Measurements from ENCODE around the gene SLC17A5.
A peak's percentile ranks its signal among the peaks of the same experiment; 100 is the strongest.
"Not testable (repeated sequence)": the region's sequence is repeated elsewhere in the genome, so short reads cannot be mapped to it uniquely, and the experiment has no call there.

Gene SLC17A5

DNA sequence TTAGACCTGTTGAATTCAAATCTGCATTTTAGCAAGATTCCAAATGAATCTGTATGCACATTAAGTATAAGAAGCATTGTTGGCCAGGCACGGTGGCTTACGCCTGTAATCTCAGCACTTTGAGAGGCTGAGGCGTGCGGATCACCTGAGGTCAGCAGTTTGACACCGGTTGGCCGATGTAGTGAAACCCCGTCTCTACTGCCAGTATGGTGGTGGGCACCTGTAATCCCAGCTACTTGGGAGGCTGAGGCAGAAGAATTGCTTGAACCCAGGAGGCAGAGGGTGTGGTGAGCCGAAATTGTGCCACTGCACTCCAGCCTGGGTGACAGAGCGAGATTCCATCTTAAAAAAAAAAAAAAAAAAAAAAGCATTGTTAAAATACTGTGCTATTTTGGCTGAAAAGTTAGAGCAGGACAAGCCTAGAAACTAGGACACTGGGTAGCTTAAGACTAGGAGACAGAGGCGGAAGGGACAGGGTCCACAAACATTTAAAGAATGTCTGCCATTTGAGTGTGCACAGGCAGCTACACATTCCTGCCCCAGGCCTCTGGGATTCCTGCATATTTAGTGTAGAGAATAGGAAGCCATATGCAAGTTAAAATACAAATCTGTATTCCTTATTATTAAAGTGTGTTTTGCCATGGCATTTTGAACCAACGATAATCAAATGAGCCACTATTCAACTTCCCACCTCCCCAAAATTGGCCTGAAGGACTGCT lies 87.9 kb downstream of the SLC17A5 start:
- DNase-seq = no peak

DNA sequence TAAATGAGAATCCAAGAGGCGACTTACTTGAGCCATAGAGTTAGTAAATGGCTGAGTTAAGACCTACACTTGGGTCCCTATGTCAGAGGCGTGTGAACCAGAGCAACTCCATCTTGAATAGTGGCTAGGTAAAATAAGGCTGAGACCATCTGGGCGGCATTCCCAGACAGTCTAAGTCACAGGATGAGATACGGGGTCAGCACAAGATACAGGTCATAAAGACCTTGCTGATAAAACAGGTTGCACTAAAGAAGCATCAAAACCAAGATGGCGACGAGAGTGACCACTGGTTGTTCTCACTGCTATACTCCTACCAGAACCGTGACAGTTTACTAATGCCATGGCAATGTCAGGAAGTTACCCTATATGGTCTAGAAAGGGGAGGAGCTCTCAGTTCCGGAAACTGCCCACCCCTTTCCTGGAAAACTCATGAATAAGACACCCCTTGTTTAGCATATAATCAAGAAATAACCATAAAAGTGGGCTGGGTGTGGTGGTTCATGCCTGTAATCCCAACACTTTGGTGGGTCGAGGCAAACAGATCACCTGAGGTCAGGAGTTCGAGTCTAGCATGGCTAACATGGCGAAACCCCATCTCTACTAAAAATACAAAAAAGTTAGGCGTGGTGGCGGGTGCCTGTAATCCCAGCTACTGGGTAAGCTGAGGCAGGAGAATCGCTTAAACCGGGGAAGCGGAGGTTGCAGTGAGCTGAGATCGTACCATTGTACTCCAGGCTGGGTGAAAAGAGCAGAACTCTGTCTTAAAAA lies 89.0 kb downstream of the SLC17A5 start:
- peak; percentile 83 for DNase-seq

DNA sequence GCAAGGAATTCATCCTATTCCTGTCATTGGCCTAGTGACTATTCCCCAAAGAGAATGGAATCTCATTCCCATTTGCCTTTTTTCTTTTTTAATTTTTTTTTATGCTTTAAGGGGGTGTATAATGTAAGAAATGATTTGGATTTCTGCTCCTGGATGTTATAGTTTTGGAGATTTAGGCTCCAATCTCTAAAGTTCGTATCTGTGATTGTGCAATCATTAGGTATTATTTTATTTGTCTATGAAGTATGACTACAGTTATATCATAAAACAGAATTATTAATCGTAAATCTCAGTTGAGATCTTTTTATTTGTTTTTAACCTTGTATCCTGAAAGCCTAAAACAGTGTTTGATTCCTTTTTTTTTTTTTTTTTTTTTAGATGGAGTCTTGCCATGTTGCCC lies 91.2 kb downstream of the SLC17A5 start:
- DNase-seq = no peak

DNA sequence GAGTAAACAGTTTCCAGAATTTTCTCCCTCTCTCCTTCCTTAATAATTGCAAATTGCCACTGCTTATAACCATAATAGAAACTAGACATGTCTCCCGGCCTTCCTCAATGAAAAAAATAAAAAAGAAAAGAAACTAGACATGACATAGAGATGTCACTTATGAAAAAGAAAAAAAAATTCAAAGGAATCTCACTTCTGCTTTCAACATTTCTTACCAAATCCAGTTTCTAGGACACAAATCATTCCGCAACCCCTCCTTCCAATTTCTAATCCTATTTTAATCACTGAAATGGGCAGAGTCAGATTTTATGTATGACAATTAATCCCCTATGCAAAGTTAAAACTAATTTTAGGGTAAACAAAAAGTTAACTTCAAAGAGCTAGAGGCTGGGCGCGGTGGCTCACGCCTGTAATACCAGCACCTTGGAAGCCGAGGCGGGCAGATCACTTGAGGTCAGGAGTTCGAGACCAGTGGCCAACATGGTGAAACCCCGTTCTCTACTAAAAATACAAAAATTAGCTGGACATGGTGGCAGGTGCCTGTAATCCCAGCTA lies 92.9 kb downstream of the SLC17A5 start:
- no peak for DNase-seq

DNA sequence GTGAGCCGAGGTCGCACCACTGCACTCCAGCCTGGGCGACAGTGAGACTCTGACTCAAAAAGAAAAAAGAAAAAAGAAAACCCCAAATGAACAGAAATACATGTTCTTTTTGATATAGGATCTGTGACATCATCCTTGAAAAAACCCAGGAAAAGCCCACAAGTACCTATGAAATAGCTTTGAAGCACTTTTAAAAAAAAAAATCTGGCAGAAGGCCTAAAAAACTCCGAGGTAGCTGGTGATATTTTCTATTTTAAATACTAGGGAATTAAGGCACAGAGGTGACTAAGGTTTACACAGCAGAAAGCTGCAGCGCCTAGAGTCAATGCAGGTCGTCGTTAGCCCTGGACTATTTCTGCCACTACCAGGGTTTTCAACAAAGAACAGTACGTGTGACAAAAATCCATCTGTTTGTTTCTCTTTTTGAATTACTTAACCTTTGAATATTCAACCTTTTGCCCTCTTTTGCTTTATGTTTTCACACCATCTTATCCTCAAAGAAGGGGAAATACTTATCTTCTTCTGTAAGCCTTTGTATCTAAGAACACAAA lies 93.5 kb downstream of the SLC17A5 start:
- no peak for DNase-seq

DNA sequence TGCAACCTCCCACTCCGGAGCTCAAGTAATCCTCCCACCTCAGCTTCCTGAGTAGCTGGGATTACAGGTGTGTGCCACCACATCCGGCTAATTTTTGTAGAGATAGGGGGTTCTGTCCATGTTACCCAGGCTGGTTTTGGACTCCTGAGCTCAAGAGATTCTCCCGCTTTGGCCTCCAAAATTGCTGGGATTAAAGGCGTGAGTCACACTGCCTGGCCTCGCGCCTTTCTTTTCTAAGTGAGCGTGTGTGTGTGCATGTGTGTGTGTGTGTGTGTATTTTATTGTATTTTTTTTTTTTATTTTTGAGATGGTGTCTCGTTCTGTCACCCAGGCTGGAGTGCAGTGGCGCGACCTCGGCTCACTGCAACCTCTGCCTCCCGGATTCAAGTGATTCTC lies 94.4 kb downstream of the SLC17A5 start:
- DNase-seq = not testable (repeated sequence)

DNA sequence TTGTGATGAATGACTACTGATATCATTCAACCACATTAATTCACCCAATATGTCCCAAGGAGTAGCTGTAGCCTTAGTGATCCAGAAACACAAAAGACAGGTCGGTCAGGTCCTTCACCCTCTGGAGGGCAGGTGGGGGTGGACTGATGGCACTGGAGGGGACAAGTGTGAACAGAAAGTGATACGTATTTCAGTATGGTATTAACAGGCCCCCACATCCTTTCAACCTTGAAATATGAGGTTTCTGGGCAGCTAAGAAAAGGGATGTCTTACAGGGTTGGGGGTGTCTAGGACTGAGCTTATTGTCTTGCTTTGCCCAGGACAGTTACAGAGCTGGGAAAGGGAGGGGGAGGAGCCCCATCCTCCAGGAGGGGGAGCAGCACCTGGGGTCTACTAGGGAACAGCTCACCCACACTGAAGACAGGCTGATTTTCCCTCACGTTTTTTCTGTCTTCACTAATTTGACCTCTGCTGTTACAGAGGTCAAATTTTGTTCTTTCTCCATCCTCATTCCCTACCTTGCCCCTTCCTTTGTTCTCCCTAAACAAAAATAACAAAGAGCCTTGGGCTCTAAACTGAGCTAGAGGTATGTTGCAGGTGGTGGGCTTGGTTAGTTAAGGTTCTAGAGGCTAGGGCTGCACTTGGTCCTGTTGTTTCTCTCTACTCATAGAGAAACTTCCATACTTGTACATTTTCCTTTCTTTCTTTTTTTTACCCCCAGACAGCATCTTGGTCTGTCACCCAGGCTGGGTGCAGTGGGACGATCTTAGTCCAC lies 95.0 kb downstream of the SLC17A5 start:
- DNase-seq = no peak

DNA sequence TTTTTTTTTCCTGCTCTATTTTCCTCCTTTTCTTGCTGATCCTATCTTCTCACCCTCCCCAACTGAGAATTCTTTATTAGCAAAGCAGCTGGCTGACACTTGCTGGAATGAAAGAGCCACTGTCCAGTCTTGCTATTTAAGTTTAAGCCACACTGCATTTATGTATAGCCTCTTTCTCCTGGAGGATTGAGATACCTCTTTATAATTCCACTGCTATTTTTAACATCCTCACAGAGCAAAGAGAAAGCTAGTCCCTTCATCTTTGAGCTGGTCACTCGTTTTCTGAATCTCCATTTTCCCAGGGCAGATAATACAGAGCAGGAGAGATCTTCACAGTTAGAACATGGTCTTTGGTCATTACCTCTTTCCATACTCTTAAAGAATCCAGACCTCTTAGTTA lies 97.0 kb downstream of the SLC17A5 start:
- no peak for DNase-seq

DNA sequence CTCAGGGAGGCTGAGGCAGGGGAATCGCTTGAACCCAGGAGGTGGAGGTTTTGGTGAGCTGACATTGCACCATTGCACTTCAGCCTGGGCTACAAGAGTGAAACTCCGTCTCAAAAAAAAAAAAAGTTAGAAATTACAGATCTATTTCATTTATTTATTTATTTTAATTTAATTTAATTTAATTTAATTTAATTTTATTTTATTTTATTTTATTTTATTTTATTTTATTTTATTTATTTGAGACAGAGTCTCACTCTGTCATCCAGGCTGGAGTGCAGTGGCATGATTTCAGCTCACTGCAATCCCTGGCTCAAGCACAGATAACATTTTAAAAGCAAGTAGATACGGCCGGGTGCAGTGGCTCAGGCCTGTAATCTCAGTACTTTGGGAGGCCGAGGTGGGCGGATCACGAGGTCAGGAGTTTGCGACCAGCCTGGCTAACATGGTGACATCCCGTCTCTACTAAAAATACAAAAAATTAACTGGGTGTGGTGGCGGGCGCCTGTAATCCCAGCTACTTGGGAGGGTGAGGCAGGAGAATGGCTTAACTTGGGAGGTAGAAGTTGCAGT lies 98.3 kb downstream of the SLC17A5 start:
- not testable (repeated sequence) for DNase-seq

DNA sequence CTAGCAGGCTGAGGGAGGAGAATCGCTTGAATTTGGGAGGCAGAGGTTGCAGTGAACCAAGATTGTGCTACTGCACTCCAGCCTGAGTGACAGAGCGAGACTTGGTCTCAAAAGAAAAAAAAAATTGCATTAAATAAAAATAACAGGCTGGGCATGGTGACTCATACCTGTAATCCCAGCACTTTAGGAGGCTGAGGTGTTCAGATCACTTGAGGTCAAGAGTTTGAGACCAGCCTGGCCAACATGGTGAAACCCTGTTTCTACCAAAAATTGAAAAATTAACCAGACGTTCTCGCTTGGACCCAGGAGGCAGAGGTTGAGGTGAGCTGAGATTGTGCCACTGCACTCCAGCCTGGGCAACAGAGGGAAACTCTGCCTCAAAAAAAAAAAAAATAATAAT lies 102.7 kb downstream of the SLC17A5 start:
- not testable (repeated sequence) for DNase-seq

DNA sequence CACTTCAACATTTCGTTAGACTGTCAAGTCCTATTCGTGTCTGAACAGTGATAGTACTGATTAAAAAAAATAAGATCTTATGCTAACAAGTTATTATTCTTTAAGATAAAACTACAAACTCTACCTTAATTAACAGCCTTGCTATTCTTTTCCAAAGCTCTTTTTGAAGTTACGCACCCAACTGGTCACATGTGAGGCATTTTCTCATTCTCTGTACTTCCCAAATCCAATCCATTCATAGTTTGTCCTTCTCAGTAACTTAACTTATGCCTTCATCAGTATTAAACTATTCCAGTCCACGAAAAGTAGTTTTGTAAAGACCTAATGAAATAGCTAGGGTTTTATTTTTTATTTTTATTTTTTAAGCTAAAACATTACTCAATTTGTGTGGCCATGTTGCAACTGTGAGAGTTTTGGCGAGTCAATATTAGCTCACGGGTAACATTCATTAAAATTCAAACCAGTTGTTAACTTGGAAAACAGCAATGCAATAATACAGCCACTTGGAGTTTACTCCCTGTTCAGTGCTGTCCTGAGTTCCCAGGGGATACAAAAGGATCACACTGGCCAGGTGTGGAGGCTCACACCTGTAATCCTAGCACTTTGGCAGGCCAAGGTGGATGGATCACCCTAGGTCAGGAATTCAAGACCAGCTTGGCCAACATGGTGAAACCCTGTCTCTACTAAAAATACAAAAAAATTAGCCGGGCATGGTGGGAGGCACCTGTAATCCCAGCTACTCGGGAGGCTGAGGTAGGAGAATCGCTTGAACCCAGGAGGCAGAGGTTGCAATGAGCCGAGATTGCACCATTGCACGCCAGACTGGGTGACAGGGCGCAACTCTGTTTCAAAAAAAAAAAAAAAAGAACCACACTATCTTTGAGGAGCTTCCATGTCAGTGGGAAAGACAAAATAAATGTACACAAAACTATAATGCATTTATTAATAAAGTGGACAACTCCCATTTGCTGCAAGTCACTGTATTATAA lies 105.0 kb downstream of the SLC17A5 start:
- DNase-seq = no peak

DNA sequence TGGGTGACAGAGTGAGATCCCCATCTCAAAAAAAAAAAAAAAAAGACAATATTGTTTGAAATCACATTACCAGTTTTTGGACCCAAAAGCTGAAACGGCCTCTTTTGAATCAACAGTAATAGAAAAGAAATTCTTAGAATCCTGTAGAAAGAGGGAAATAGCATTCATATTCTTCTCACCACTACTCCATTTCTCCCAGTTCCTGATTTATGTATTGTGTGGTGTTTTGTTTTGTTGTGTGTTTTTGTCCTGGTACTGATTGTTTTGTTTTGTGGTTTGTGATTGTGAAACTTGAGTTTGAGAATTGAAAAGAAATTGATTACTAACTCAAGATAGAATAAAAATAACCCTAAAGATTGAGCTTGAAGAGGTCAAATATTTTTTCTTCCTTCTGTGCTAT lies 106.8 kb downstream of the SLC17A5 start:
- DNase-seq = no peak

Measured in OCI-M1 (cell line).